T-cell (primary cell): ENCODE data around the gene TMEM150C. TPM values are rescaled to one million over a fixed set of nuclear protein-coding genes. Genes with fewer than 3 reads are reported as not detected.
A peak's percentile ranks its signal among the peaks of the same experiment; 100 is the strongest.

Experiments
- ATAC-seq, 4 experiments: fragments of 200-7000 bp in 3 of 4; fragments of 150-1000 bp in 1 of 4; cut with Tn5 transposase; replicated peaks in 1 of 4; 1 replicate in 3 of 4; 2 replicates in 1 of 4; pipeline ENCODE4 v1.10.0; 2021; ENCODE audit warnings: moderate library complexity in 3 of 4, mild to moderate bottlenecking in 2 of 4, moderate number of reproducible peaks in 1 of 4
- CTCF ChIA-PET, 2 donors: fragments of 300-600 bp; sonication (Branson Sonifier 250); formaldehyde crosslinking; loops; one replicate each; lab custom pipeline; 2022; ENCODE audit warnings: antibody characterized with exemption in 2 of 2; lab: Charles Lee
- POLR2A ChIA-PET, 2 donors: fragments of 300-600 bp; sonication (Branson Sonifier 250); formaldehyde crosslinking; loops; one replicate each; lab custom pipeline; 2022; ENCODE audit warnings: antibody characterized with exemption in 2 of 2; lab: Charles Lee
- DNase-seq, 35 experiments: peaks; one replicate each; pipeline versions ENCODE4 v3.0.0 to v3.0.0-alpha.2; 2013 to 2023
- H3K27ac ChIP-seq: one replicate; pipeline ENCODE4 v1.5.1; 2013; ENCODE audit warnings: low read length
- H3K27me3 ChIP-seq, 2 experiments: replicated peaks in 1 of 2; 1 replicate in 1 of 2; 2 replicates in 1 of 2; pipeline versions ENCODE4 v1.6.1 to v1.7.0; 2013; ENCODE audit warnings: low read length in 1 of 2, mixed read lengths in 1 of 2; ENCODE audit not compliant: control insufficient read depth in 2 of 2, insufficient read depth in 2 of 2; ENCODE audit errors: extremely low read depth in 1 of 2
- H3K36me3 ChIP-seq, 2 donors: 1 replicate in 1 of 2; 2 replicates in 1 of 2; pipeline versions ENCODE4 v1.6.1 to v1.7.0; 2013; ENCODE audit warnings: low read length in 1 of 2; ENCODE audit not compliant: control insufficient read depth in 2 of 2, insufficient read depth in 1 of 2; ENCODE audit errors: extremely low read depth in 1 of 2
- H3K4me1 ChIP-seq, 2 experiments: 1 replicate in 1 of 2; 2 replicates in 1 of 2; pipeline versions ENCODE4 v1.6.1 to v1.7.0; 2013; ENCODE audit warnings: low read length in 2 of 2, mixed read lengths in 1 of 2; ENCODE audit not compliant: insufficient read depth in 2 of 2, control insufficient read depth in 1 of 2; ENCODE audit errors: extremely low read depth in 1 of 2
- H3K4me3 ChIP-seq, 2 donors: 1 replicate in 1 of 2; 2 replicates in 1 of 2; pipeline versions ENCODE4 v1.5.1 to v1.7.0; 2013; ENCODE audit warnings: mild to moderate bottlenecking in 2 of 2, low read length in 1 of 2, moderate library complexity in 1 of 2; ENCODE audit not compliant: control insufficient read depth in 1 of 2; ENCODE audit errors: extremely low read depth in 1 of 2
- H3K9me3 ChIP-seq: 2 replicates; pipeline ENCODE4 v1.7.0; 2013
- H3K27ac Mint-ChIP-seq, 2 donors: one replicate each; pipeline ENCODE4 v1.8.0; 2020 to 2021; ENCODE audit warnings: mild to moderate bottlenecking in 2 of 2, mixed read lengths in 2 of 2
- H3K27me3 Mint-ChIP-seq, 2 donors: one replicate each; pipeline ENCODE4 v1.8.0; 2021 to 2022; ENCODE audit warnings: mixed read lengths in 2 of 2
- H3K36me3 Mint-ChIP-seq: one replicate; pipeline ENCODE4 v1.8.0; 2021; ENCODE audit warnings: mixed read lengths
- H3K4me1 Mint-ChIP-seq, 3 donors: one replicate each; pipeline ENCODE4 v1.8.0; 2020 to 2022; ENCODE audit warnings: mixed read lengths in 3 of 3, mild to moderate bottlenecking in 1 of 3
- H3K4me3 Mint-ChIP-seq, 3 donors: one replicate each; pipeline ENCODE4 v1.8.0; 2020 to 2022; ENCODE audit warnings: mild to moderate bottlenecking in 3 of 3, mixed read lengths in 3 of 3, moderate library complexity in 3 of 3
- H3K9me3 Mint-ChIP-seq, 3 donors: one replicate each; pipeline ENCODE4 v1.8.0; 2020 to 2022; ENCODE audit warnings: mixed read lengths in 3 of 3
- WGBS: methylation state at CpG from one replicate; pipeline ENCODE4 v1.1.5; 2013; ENCODE audit warnings: missing lambda C conversion rate; ENCODE audit not compliant: insufficient coverage; 5-methylcytosine and 5-hydroxymethylcytosine counted together
- total RNA-seq, 35 experiments: library from RNA in 6 of 35; stranded (reverse) in 6 of 35; fragments of 120-200 nt in 1 of 35; gene quantifications; one replicate each; pipeline versions ENCODE4 v1.2.1 to v1.2.4 and lab custom pipeline; 2013 to 2026

TMEM150C gene
- total RNA-seq, 5 donors from 2014 or later (not counting 1 experiment from before 2014, with no cell fraction given), result 0.13 to 0.35 TPM; not detected in 3

DNA sequence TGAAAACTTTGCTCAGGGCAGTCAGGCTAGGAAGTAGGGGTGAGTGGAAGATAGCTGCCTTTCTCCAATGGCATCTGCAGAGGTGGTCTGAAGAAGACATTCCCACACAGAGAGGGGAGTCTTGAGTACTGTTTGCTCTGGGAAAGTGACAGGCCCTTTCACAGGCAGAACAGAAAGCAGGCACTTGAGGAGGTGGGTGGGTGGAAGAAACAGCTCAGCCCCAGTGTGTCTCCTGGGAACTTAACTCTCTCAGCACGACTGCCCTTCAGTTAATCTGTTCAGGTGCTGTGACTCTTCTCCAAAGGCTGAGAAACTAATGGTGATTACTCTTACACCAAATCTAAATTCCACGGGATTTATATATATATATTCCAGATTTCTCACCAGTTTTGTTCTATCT is 103.1 kb downstream of the TMEM150C start:
- Histone ChIP-seq H3K4me1 (no peaks in the 10 kb centered on the region), H3K27ac (no peak overlapping the region), H3K36me3 (peaks cover 0 to 53% of the 10 kb centered on the region in 2 donors), H3K27me3 (no peaks in the 10 kb centered on the region), H3K9me3 (no peaks in the 10 kb centered on the region), H3K4me3 (no peak overlapping the region)
- Mint-ChIP-seq H3K27me3 (no peaks in the 10 kb centered on the region), H3K4me1 (no peaks in the 10 kb centered on the region), H3K36me3 (peaks cover 40% of the 10 kb centered on the region), H3K27ac (peak overlapping the region in 1 of 2 donors; percentile 36), H3K9me3 (no peaks in the 10 kb centered on the region), H3K4me3 (no peak overlapping the region)
- no peak for ATAC-seq
- no CpG with 5 or more reads among the region's 2 CpGs for WGBS
- CTCF ChIA-PET, result interaction anchor here in 1 of 2 donors (1.5 kb wide), 1 partner anchor 94 kb away, joined by 3 read pairs; no protein-coding TSS in a partner anchor
- POLR2A ChIA-PET, result no interaction called here
- no peak for DNase-seq

GRCh38 chr4:82457266-82457665 is 104.5 kb downstream of the TMEM150C start:
- ATAC-seq (no peak), DNase-seq (no peak)
- POLR2A ChIA-PET, result no interaction called here
- H3K4me1 Mint-ChIP-seq, result no peaks in the 10 kb centered on the region
- Histone ChIP-seq H3K27ac (no peak overlapping the region), H3K9me3 (no peaks in the 10 kb centered on the region), H3K27me3 (no peaks in the 10 kb centered on the region), H3K4me1 (no peaks in the 10 kb centered on the region), H3K36me3 (peaks cover 0 to 65% of the 10 kb centered on the region in 2 donors), H3K4me3 (no peak overlapping the region)
- no peak overlapping the region for H3K4me3 Mint-ChIP-seq
- no peaks in the 10 kb centered on the region for H3K27me3 Mint-ChIP-seq
- 100% methylated on average over 4 of the region's 7 CpGs for WGBS
- CTCF ChIA-PET, result no interaction called here
- H3K36me3 Mint-ChIP-seq, result peaks cover 42% of the 10 kb centered on the region
- no peaks in the 10 kb centered on the region for H3K9me3 Mint-ChIP-seq
- H3K27ac Mint-ChIP-seq, result no peak overlapping the region

GRCh38 chr4:82452026-82452425 is 109.8 kb downstream of the TMEM150C start:
- H3K27me3 ChIP-seq, result no peaks in the 10 kb centered on the region
- peaks cover 0 to 6% (median 2%) of the 10 kb centered on the region in 3 donors for H3K4me1 Mint-ChIP-seq
- H3K36me3 Mint-ChIP-seq, result peaks cover 57% of the 10 kb centered on the region
- H3K9me3 Mint-ChIP-seq, result no peaks in the 10 kb centered on the region
- H3K4me3 ChIP-seq, result no peak overlapping the region
- H3K4me3 Mint-ChIP-seq, result no peak overlapping the region
- ATAC-seq (no peak), DNase-seq (no peak)
- peak overlapping the region in 1 of 2 donors; percentile 16 for H3K27ac Mint-ChIP-seq
- H3K27ac ChIP-seq, result no peak overlapping the region
- no peaks in the 10 kb centered on the region for H3K9me3 ChIP-seq
- CTCF ChIA-PET, result interaction anchor here in 1 of 2 donors (0.9 kb wide), 1 partner anchor 10 kb away, joined by 3 read pairs; no protein-coding TSS in a partner anchor
- peaks cover 21 to 72% of the 10 kb centered on the region in 2 donors for H3K36me3 ChIP-seq
- peaks cover 0 to 2% of the 10 kb centered on the region in 2 experiments for H3K4me1 ChIP-seq
- WGBS, result 94% methylated on average over 3 of the region's 7 CpGs
- no peaks in the 10 kb centered on the region for H3K27me3 Mint-ChIP-seq
- POLR2A ChIA-PET, result interaction anchor here in 1 of 2 donors (0.7 kb wide), 1 partner anchor 24 kb away, joined by 4 read pairs; no protein-coding TSS in a partner anchor

DNA sequence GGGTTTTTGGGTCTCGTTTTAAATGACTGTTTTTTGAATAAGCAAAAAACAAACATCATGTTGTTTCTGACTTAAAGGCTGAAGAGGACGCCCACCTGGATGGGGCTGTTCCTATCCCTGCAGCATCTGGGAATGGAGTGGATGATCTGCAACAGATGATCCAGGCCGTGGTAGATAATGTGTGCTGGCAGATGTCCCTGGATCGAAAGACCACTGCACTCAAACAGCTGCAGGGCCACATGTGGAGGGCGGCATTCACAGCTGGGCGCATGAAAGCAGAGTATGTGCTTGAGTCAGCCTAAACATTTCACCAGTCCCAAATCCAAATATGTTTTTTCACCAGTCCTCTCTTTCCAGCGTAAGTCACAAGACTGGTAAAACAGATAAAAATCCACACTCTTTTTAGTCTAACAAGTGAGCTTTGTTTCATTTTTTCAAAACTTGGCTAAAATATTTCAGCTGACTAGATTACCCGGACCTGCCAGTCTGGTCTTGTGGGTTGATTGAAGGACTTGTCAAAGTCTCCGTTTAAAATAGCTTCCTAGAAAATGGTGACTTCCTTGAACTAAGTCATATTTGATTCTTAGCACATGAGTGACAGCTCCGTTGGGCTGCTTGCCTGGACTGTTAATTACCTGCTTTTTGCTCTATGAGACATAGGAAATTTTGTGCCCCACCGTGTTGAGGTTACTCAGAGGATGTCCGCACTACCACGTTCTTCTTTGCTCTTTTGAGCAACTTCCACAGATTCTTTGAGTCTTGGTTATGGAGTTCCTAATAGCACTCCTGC is 110.6 kb downstream of the TMEM150C start:
- peaks cover 21 to 63% of the 10 kb centered on the region in 2 donors for H3K36me3 ChIP-seq
- no peaks in the 10 kb centered on the region for H3K9me3 ChIP-seq
- no peak for DNase-seq
- no peak overlapping the region for H3K27ac ChIP-seq
- WGBS, result 96% methylated on average over 12 of the region's 13 CpGs
- H3K36me3 Mint-ChIP-seq, result peaks cover 54% of the 10 kb centered on the region
- H3K4me3 ChIP-seq, result no peak overlapping the region
- no peak overlapping the region for H3K4me3 Mint-ChIP-seq
- peaks cover 0 to 2% of the 10 kb centered on the region in 2 experiments for H3K4me1 ChIP-seq
- no peaks in the 10 kb centered on the region for H3K9me3 Mint-ChIP-seq
- H3K4me1 Mint-ChIP-seq, result peaks cover 0 to 6% (median 3%) of the 10 kb centered on the region in 3 donors
- no peaks in the 10 kb centered on the region for H3K27me3 ChIP-seq
- no peak overlapping the region for H3K27ac Mint-ChIP-seq
- no peak for ATAC-seq
- ChIA-PET CTCF (no interaction called here), POLR2A (interaction anchor here in 1 of 2 donors (0.5 kb wide), 1 partner anchor 44 kb away, joined by 8 read pairs; no protein-coding TSS in a partner anchor)
- no peaks in the 10 kb centered on the region for H3K27me3 Mint-ChIP-seq

- H3K9me3 ChIP-seq, result no peaks in the 10 kb centered on the region
Measured at GRCh38 chr4:82447886-82448285, 113.9 kb downstream of the TMEM150C start.

DNA sequence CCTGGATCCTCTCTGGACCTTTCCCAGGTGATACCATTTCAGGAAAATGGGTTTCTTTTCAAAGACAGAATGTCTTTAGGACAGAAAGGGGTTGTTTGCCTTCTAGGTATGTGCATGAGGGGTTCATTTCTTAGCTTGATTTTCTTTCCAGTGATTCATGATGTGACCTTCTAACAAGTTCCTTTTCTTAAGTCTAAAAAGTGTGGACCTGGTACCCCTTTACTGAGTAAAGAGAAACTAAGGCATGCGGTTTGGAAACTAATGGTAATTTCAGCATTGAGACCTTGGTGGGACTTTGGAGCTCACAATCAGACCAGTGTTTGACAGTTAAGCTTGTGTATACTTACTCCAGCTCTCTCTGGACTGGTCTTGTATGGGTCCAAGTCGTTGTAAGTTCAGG is 122.7 kb downstream of the TMEM150C start:
- ATAC-seq (no peak), DNase-seq (no peak)
- peaks cover 64 to 73% (median 70%) of the 10 kb centered on the region in 3 donors for H3K4me1 Mint-ChIP-seq
- 100% methylated on average over 1 of the region's 2 CpGs for WGBS
- peaks cover 0 to 14% of the 10 kb centered on the region in 2 experiments for H3K4me1 ChIP-seq
- H3K27ac ChIP-seq, result no peak overlapping the region
- POLR2A ChIA-PET, result interaction anchor here in 1 of 2 donors (0.6 kb wide), 1 partner anchor 29 kb away, joined by 11 read pairs; no protein-coding TSS in a partner anchor
- H3K27ac Mint-ChIP-seq, result no peak overlapping the region
- H3K9me3 Mint-ChIP-seq, result no peaks in the 10 kb centered on the region
- no peaks in the 10 kb centered on the region for H3K27me3 Mint-ChIP-seq
- peaks cover 7% of the 10 kb centered on the region for H3K36me3 Mint-ChIP-seq
- CTCF ChIA-PET, result interaction anchor here in 1 of 2 donors (0.9 kb wide), 1 partner anchor 24 kb away, joined by 6 read pairs; no protein-coding TSS in a partner anchor
- no peaks in the 10 kb centered on the region for H3K27me3 ChIP-seq
- H3K9me3 ChIP-seq, result no peaks in the 10 kb centered on the region
- peaks cover 0 to 18% of the 10 kb centered on the region in 2 donors for H3K36me3 ChIP-seq
- no peak overlapping the region for H3K4me3 ChIP-seq
- H3K4me3 Mint-ChIP-seq, result no peak overlapping the region

More at GRCh38 chr4:82447886-82448285, 113.9 kb downstream of the TMEM150C start:
- Mint-ChIP-seq H3K9me3 (no peaks in the 10 kb centered on the region), H3K4me3 (no peak overlapping the region), H3K27ac (no peak overlapping the region), H3K4me1 (peaks cover 4 to 20% (median 18%) of the 10 kb centered on the region in 3 donors), H3K27me3 (no peaks in the 10 kb centered on the region), H3K36me3 (peaks cover 37% of the 10 kb centered on the region)
- H3K27ac ChIP-seq, result no peak overlapping the region
- DNase-seq (no peak), ATAC-seq (no peak)
- H3K4me1 ChIP-seq, result peaks cover 0 to 2% of the 10 kb centered on the region in 2 experiments
- H3K27me3 ChIP-seq, result no peaks in the 10 kb centered on the region
- no peak overlapping the region for H3K4me3 ChIP-seq
- H3K36me3 ChIP-seq, result peaks cover 21 to 48% of the 10 kb centered on the region in 2 donors
- ChIA-PET POLR2A (interaction anchor here in 1 of 2 donors (0.5 to 0.6 kb wide), 2 partner anchors 41 to 44 kb away, joined by 4 to 5 read pairs; no protein-coding TSS in a partner anchor), CTCF (no interaction called here)
- no CpG with 5 or more reads among the region's 1 CpG for WGBS
